ENCODE results near the gene MACROD1.

MACROD1 gene

GRCh38 chr11:64089915-64090805 lies 75.8 kb downstream of the MACROD1 start:
- no peak for DNase-seq

GRCh38 chr11:64089493-64089892 lies 76.4 kb downstream of the MACROD1 start:
- DNase-seq, result no peak

GRCh38 chr11:64089027-64089360 lies 76.9 kb downstream of the MACROD1 start:
- no peak for DNase-seq

- no peak for DNase-seq
Observed at GRCh38 chr11:64088162-64089026, 77.5 kb downstream of the MACROD1 start.

- no peak for DNase-seq
Observed at GRCh38 chr11:64086258-64087123, 79.4 kb downstream of the MACROD1 start.

- no peak for DNase-seq
Observed at GRCh38 chr11:64085906-64086257, 80.0 kb downstream of the MACROD1 start.

GRCh38 chr11:64084951-64085710 lies 80.8 kb downstream of the MACROD1 start:
- no peak for DNase-seq

- DNase-seq, result no peak
Observed at GRCh38 chr11:64084146-64084950, 81.6 kb downstream of the MACROD1 start.

- DNase-seq, result no peak
Observed at GRCh38 chr11:64083398-64084080, 82.4 kb downstream of the MACROD1 start.

- DNase-seq, result no peak
Observed at GRCh38 chr11:64081745-64082442, 84.0 kb downstream of the MACROD1 start.

GRCh38 chr11:64080390-64080789 lies 85.5 kb downstream of the MACROD1 start:
- DNase-seq, result no peak

- no peak for DNase-seq
Observed at GRCh38 chr11:64078905-64079304, 87.0 kb downstream of the MACROD1 start.

GRCh38 chr11:64078284-64078683 lies 87.6 kb downstream of the MACROD1 start:
- DNase-seq, result no peak

- DNase-seq, result no peak
Observed at GRCh38 chr11:64077607-64078006, 88.3 kb downstream of the MACROD1 start.

GRCh38 chr11:64076758-64077157 lies 89.2 kb downstream of the MACROD1 start:
- no peak for DNase-seq

GRCh38 chr11:64074239-64074638 lies 91.7 kb downstream of the MACROD1 start:
- peak; percentile 28 for DNase-seq

GRCh38 chr11:64073542-64073941 lies 92.4 kb downstream of the MACROD1 start:
- DNase-seq, result no peak

- no peak for DNase-seq
Observed at GRCh38 chr11:64072871-64073270, 93.0 kb downstream of the MACROD1 start.

- DNase-seq, result no peak
Observed at GRCh38 chr11:64072403-64072802, 93.5 kb downstream of the MACROD1 start.

- DNase-seq, result no peak
Observed at GRCh38 chr11:64071849-64072248, 94.1 kb downstream of the MACROD1 start.

Data from CD4-positive, alpha-beta T cell treated with Interleukin-12 subunit alpha and Interleukin-12 subunit beta, for 1 hour (primary cell).